HepG2 (cell line): ENCODE data around the gene ZCRB1. TPM values are rescaled to one million over a fixed set of nuclear protein-coding genes. Genes with fewer than 3 reads are reported as not detected.

Experiments used
- ATAC-seq: fragments of 200-7000 bp; cut with Tn5 transposase; 3 replicates; pipeline ENCODE4 v1.9.1; 2020; ENCODE audit warnings: mild to moderate bottlenecking, moderate library complexity
- BruUV-seq: library from RNA; stranded (reverse); fragments of 400-500 nt; replicated peaks from 2 replicates; lab custom pipeline; 2021; lab: Mats Ljungman, UMichigan
- CTCF ChIA-PET: fragments of 300-600 bp; formaldehyde crosslinking; extraction: SDS; loops from one replicate; lab custom pipeline; 2021; ENCODE audit warnings: low total read pairs, inconsistent platforms, low intra/inter-chr PET ratio; lab: Yijun Ruan, JAX
- POLR2A ChIA-PET: fragments of 350-600 bp; sonication (Branson Sonifier 250); formaldehyde crosslinking; loops from one replicate; lab custom pipeline; 2020; ENCODE audit warnings: antibody characterized with exemption, inconsistent platforms; lab: Yijun Ruan, JAX
- DNase-seq: peaks from one replicate; pipeline ENCODE4 v3.0.0-alpha.2; 2015; ENCODE audit warnings: low spot score
- FAIRE-seq: peaks from 3 replicates; lab custom pipeline; 2011; peaks lifted over from hg19 to GRCh38; lab: Jason Lieb, UNC
- H2AFZ ChIP-seq: one replicate; pipeline ENCODE4 v1.6.1; 2011; ENCODE audit warnings: low read length, inconsistent platforms
- H3K27ac ChIP-seq: fragments of 300-600 bp; 3 replicates; pipeline ENCODE4 v1.8.0; 2011; ENCODE audit warnings: mixed run types, mild to moderate bottlenecking, mixed read lengths, low read length, inconsistent platforms; ENCODE audit not compliant: insufficient read depth; ENCODE audit errors: extremely low read length
- H3K27me3 ChIP-seq, 2 experiments: fragments of 200-600 bp in 1 of 2; 2 replicates in 1 of 2; 3 replicates in 1 of 2; pipeline versions ENCODE4 v1.6.0 to v1.8.0; 2011; ENCODE audit warnings: low read length in 2 of 2, mild to moderate bottlenecking in 2 of 2, moderate library complexity in 2 of 2, inconsistent platforms in 1 of 2; ENCODE audit not compliant: insufficient read depth in 2 of 2, control insufficient read depth in 1 of 2
- H3K36me3 ChIP-seq, 2 experiments: fragments of 200-600 bp in 1 of 2; replicated peaks in 1 of 2; 2 replicates in 1 of 2; 3 replicates in 1 of 2; pipeline versions ENCODE4 v1.5.1 to v1.8.0; 2011; ENCODE audit warnings: low read length in 2 of 2, inconsistent platforms in 1 of 2; ENCODE audit not compliant: insufficient read depth in 2 of 2, control insufficient read depth in 1 of 2
- H3K4me1 ChIP-seq: 2 replicates; pipeline ENCODE4 v1.5.1; 2012; ENCODE audit warnings: low read length, inconsistent platforms; ENCODE audit not compliant: insufficient read depth
- H3K4me2 ChIP-seq: 2 replicates; pipeline ENCODE4 v1.6.0; 2011; ENCODE audit warnings: low read depth, low read length, inconsistent platforms
- H3K4me3 ChIP-seq, 3 experiments: fragments of 200-600 bp in 1 of 3; sonication (generic), shearing (Covaris generic) in 1 of 3; replicated peaks in 1 of 3; 2 replicates each; pipeline ENCODE4 v1.5.1; 2011 to 2016; ENCODE audit warnings: low read length in 3 of 3, inconsistent platforms in 2 of 3, low read depth in 2 of 3, mild to moderate bottlenecking in 2 of 3, control low read depth in 1 of 3, mixed read lengths in 1 of 3; ENCODE audit not compliant: insufficient read depth in 1 of 3
- H3K79me2 ChIP-seq: one replicate; pipeline ENCODE4 v1.6.1; 2011; ENCODE audit warnings: low read length, inconsistent platforms; ENCODE audit not compliant: insufficient read depth
- H3K9ac ChIP-seq: 2 replicates; pipeline ENCODE4 v1.6.0; 2011; ENCODE audit warnings: mild to moderate bottlenecking, low read depth, low read length, inconsistent platforms; ENCODE audit not compliant: insufficient read depth
- H3K9me3 ChIP-seq: 2 replicates; pipeline ENCODE4 v1.5.1; 2012; ENCODE audit warnings: mild to moderate bottlenecking, low read length
- H4K20me1 ChIP-seq: 2 replicates; pipeline ENCODE4 v1.6.0; 2011; ENCODE audit warnings: inconsistent platforms, mild to moderate bottlenecking, low read length, moderate library complexity; ENCODE audit not compliant: insufficient read depth
- AFF4 ChIP-seq: sonication (generic); formaldehyde crosslinking; IDR thresholded peaks from 2 replicates; pipeline ENCODE4 v1.4.0; 2020; ENCODE audit warnings: missing genetic modification reagents
- BHLHE40 ChIP-seq: IDR thresholded peaks from 2 replicates; pipeline ENCODE4 v1.6.1; 2011; ENCODE audit warnings: low read length, improper control_type of control experiment
- CAMTA2 ChIP-seq: sonication (generic); formaldehyde crosslinking; IDR thresholded peaks from 2 replicates; pipeline ENCODE4 v1.4.0; 2020; ENCODE audit warnings: mild to moderate bottlenecking, missing genetic modification reagents, borderline replicate concordance
- CCDC6 ChIP-seq: sonication (generic); formaldehyde crosslinking; IDR thresholded peaks from 2 replicates; pipeline ENCODE4 v1.8.1; 2022; ENCODE audit warnings: mild to moderate bottlenecking, missing genetic modification reagents, moderate library complexity
- DNMT3B ChIP-seq: conservative IDR thresholded peaks from 2 replicates; pipeline ENCODE4 v1.6.1; 2016; ENCODE audit warnings: missing biosample characterization, control low read depth
- E2F1 ChIP-seq: sonication (generic); formaldehyde crosslinking; IDR thresholded peaks from 2 replicates; pipeline ENCODE4 v1.5.0; 2020; ENCODE audit warnings: missing genetic modification reagents
- GATAD2A ChIP-seq: IDR thresholded peaks from 2 replicates; pipeline ENCODE4 v1.6.1; 2016
- GZF1 ChIP-seq: sonication (generic); formaldehyde crosslinking; IDR thresholded peaks from 2 replicates; pipeline ENCODE4 v1.5.1; 2020; ENCODE audit warnings: mild to moderate bottlenecking, missing genetic modification reagents
- JUND ChIP-seq: sonication (generic); formaldehyde crosslinking; IDR thresholded peaks from 2 replicates; pipeline ENCODE4 v1.8.0; 2022; ENCODE audit warnings: mild to moderate bottlenecking, missing genetic modification reagents
- KDM3A ChIP-seq: IDR thresholded peaks from 2 replicates; pipeline ENCODE4 v1.6.1; 2018; ENCODE audit warnings: low read depth, missing compliant biosample characterization
- KLF11 ChIP-seq: IDR thresholded peaks from 2 replicates; pipeline ENCODE4 v1.6.1; 2016; ENCODE audit warnings: missing compliant biosample characterization
- RARA ChIP-seq: IDR thresholded peaks from 2 replicates; pipeline ENCODE4 v1.6.1; 2016; ENCODE audit warnings: missing genetic modification reagents, missing compliant biosample characterization
- ZMAT3 ChIP-seq: sonication (generic); formaldehyde crosslinking; conservative IDR thresholded peaks from 2 replicates; pipeline ENCODE4 v1.7.0; 2021; ENCODE audit warnings: missing genetic modification reagents
- ZNF281 ChIP-seq: sonication (generic); formaldehyde crosslinking; IDR thresholded peaks from 2 replicates; pipeline ENCODE4 v1.4.0; 2020; ENCODE audit warnings: missing genetic modification reagents, borderline replicate concordance
- ZNF749 ChIP-seq: sonication (generic); formaldehyde crosslinking; IDR thresholded peaks from 2 replicates; pipeline ENCODE4 v1.8.0; 2022; ENCODE audit warnings: mild to moderate bottlenecking, missing genetic modification reagents, moderate library complexity, borderline replicate concordance
- WGBS: methylation state at CpG from one replicate; pipeline ENCODE4 v1.1.6; 2017; ENCODE audit warnings: low lambda C conversion rate; 5-methylcytosine and 5-hydroxymethylcytosine counted together
- in situ Hi-C: cut with HindIII; loops from 2 replicates; pipeline ENCODE4 v1.10.0; 2017; ENCODE audit warnings: low pct_unique_long_range_greater_than_20kb; ENCODE audit not compliant: extremely low pct_ligation_motif_present
- intact Hi-C: fragments of 100-400 bp; cut with micrococcal nuclease; formaldehyde crosslinking; loops from one replicate; pipeline ENCODE4 v1.10.0; 2022; ENCODE audit not compliant: unreplicated experiment
- polyA plus RNA-seq, 8 experiments: library from polyadenylated mRNA; depleted of rRNA in 3 of 8; stranded (reverse) in 7 of 8; unstranded in 1 of 8; fragments of >200 nt; fragmentation: Illumina TruSeq in 4 of 8; extraction: Trizol in 4 of 8; gene quantifications; 2 replicates each; pipeline versions ENCODE4 v1.2.1 to v1.2.3, GENCODE V29; 2011 to 2016; ENCODE audit warnings: low read depth in 4 of 8, missing spikeins in 1 of 8, mixed read lengths in 1 of 8; ENCODE audit not compliant: insufficient read depth in 1 of 8
- total RNA-seq, 5 experiments: library from RNA; depleted of rRNA; stranded (reverse); fragments of >200 nt; fragmentation: Illumina TruSeq; extraction: Trizol; gene quantifications; 2 replicates each; pipeline ENCODE4 v1.2.3, GENCODE V29; 2016; ENCODE audit warnings: low read depth in 1 of 5
- TF ChIP-seq, protein P1 (sequence below): sonication (generic); formaldehyde crosslinking; IDR thresholded peaks from 2 replicates; pipeline ENCODE4 v1.4.0; 2020; ENCODE audit warnings: missing genetic modification reagents

Gene ZCRB1
- total and polyA plus RNA-seq, 2 of the 13 experiments (the other 11 are each of a cell fraction or from before 2014, with no cell fraction given) = 43.5 to 49.8 TPM

- Histone ChIP-seq H3K4me2 (no peak overlapping the region), H3K36me3 (peaks cover 0 to 11% of the 10 kb centered on the region in 2 experiments; a peak in 2 of 5 replicates), H3K79me2 (peaks cover 4% of the 10 kb centered on the region), H3K27ac (no peak overlapping the region), H3K9me3 (no peaks in the 10 kb centered on the region), H4K20me1 (no peaks in the 10 kb centered on the region), H3K4me1 (0 out of 2 replicates have a peak, but pooled peaks cover 5% of the 10 kb centered on the region), H2AFZ (no peak overlapping the region), H3K27me3 (no peaks in the 10 kb centered on the region), H3K9ac (no peak overlapping the region), H3K4me3 (no peak overlapping the region)
- BruUV-seq = no TSS peak
- ATAC-seq (no peak), FAIRE-seq (no peak), DNase-seq (no peak)
- ChIA-PET POLR2A (no interaction called here), CTCF (no interaction called here)
- WGBS = 89% methylated on average over 4 of the region's 4 CpGs
- intact Hi-C loops (no loop called here), in situ Hi-C loops (no loop called here)
- TF ChIP-seq KDM3A (CRISPR knock-in tag) (no peak), KLF11 (CRISPR knock-in tag) (no peak), ZNF281 (no peak), AFF4 (no peak), DNMT3B (CRISPR knock-in tag) (no peak), GZF1 (CRISPR knock-in tag) (no peak), ZMAT3 (no peak), CCDC6 (no peak), RARA (CRISPR knock-in tag) (no peak), BHLHE40 (no peak), JUND (CRISPR knock-in tag) (no peak), E2F1 (no peak), GATAD2A (CRISPR knock-in tag) (no peak), CAMTA2 (CRISPR knock-in tag) (no peak), ZNF749 (CRISPR knock-in tag) (no peak)
- TF ChIP-seq, protein P1, sequence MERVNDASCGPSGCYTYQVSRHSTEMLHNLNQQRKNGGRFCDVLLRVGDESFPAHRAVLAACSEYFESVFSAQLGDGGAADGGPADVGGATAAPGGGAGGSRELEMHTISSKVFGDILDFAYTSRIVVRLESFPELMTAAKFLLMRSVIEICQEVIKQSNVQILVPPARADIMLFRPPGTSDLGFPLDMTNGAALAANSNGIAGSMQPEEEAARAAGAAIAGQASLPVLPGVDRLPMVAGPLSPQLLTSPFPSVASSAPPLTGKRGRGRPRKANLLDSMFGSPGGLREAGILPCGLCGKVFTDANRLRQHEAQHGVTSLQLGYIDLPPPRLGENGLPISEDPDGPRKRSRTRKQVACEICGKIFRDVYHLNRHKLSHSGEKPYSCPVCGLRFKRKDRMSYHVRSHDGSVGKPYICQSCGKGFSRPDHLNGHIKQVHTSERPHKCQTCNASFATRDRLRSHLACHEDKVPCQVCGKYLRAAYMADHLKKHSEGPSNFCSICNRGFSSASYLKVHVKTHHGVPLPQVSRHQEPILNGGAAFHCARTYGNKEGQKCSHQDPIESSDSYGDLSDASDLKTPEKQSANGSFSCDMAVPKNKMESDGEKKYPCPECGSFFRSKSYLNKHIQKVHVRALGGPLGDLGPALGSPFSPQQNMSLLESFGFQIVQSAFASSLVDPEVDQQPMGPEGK (CRISPR knock-in tag) = no peak
Measured at GRCh38 chr12:42361909-42362646, 36.2 kb upstream of the ZCRB1 start.
